Lower lobe of right lung (tissue), 2 donors: ENCODE results near the gene PRDM15. TPM values are rescaled to one million over a fixed set of nuclear protein-coding genes. Genes with fewer than 3 reads are reported as not detected.

Source experiments
- ATAC-seq, 2 donors: fragments of 200-7000 bp; cut with Tn5 transposase; one replicate each; pipeline ENCODE4 v1.9.1; 2020 to 2022; ENCODE audit warnings: mild to moderate bottlenecking in 2 of 2, moderate library complexity in 2 of 2
- DNase-seq: peaks from one replicate; pipeline ENCODE4 v3.0.0-alpha.2; 2020
- H3K27ac ChIP-seq: fragments of 200-600 bp; one replicate; pipeline ENCODE4 v1.8.0; 2022
- H3K27me3 ChIP-seq: fragments of 200-600 bp; one replicate; pipeline ENCODE4 v1.8.0; 2022; ENCODE audit warnings: low read depth
- H3K36me3 ChIP-seq: fragments of 200-600 bp; one replicate; pipeline ENCODE4 v1.8.0; 2022; ENCODE audit warnings: mild to moderate bottlenecking
- H3K4me1 ChIP-seq: fragments of 200-600 bp; one replicate; pipeline ENCODE4 v1.8.0; 2022
- H3K4me3 ChIP-seq: fragments of 200-600 bp; one replicate; pipeline ENCODE4 v1.8.0; 2022; ENCODE audit warnings: mild to moderate bottlenecking
- H3K9me3 ChIP-seq: fragments of 200-600 bp; one replicate; pipeline ENCODE4 v1.8.0; 2022
- CTCF ChIP-seq: fragments of 200-600 bp; IDR thresholded peaks from one replicate; pipeline ENCODE4 v1.8.0; 2022; ENCODE audit warnings: antibody characterized with exemption, mild to moderate bottlenecking
- intact Hi-C: fragments of 100-400 bp; cut with DNase I; formaldehyde crosslinking; loops from one replicate; pipeline ENCODE4 v1.11.0; 2022
- total RNA-seq: library from RNA; stranded (reverse); fragmentation: NEBNext Ultra II Directional; extraction: Animal tissue kit (Norgen Biotek cat#: 25700); gene quantifications from one replicate; pipeline ENCODE4 v1.2.1, GENCODE V29; 2021
- donor health status: DM: no; HTN: yes; CAD: no; lungs with severe emphysema.

The PRDM15 gene
- total RNA-seq, 1 donor from 2014 or later: 6.6 TPM

- no peak for ATAC-seq
- DNase-seq: no peak
- Histone ChIP-seq H3K4me3 (no peak overlapping the region), H3K9me3 (no peaks in the 10 kb centered on the region), H3K36me3 (peaks cover 28% of the 10 kb centered on the region), H3K4me1 (no peaks in the 10 kb centered on the region), H3K27ac (no peak overlapping the region), H3K27me3 (no peaks in the 10 kb centered on the region)
- TF ChIP-seq CTCF: no peak
- intact Hi-C loops: no loop called here
Measured at GRCh38 chr21:41825216-41825615, 53.9 kb downstream of the PRDM15 start.

- Histone ChIP-seq H3K27me3 (no peaks in the 10 kb centered on the region), H3K27ac (no peak overlapping the region), H3K4me1 (no peaks in the 10 kb centered on the region), H3K4me3 (no peak overlapping the region), H3K9me3 (no peaks in the 10 kb centered on the region), H3K36me3 (peaks cover 28% of the 10 kb centered on the region)
- TF ChIP-seq CTCF: no peak
- DNase-seq: no peak
- intact Hi-C loops: no loop called here
- no peak for ATAC-seq
Measured at GRCh38 chr21:41824466-41825207, 54.5 kb downstream of the PRDM15 start.

- no peak for TF ChIP-seq CTCF
- no peaks in the 10 kb centered on the region for H3K27me3 ChIP-seq
- intact Hi-C loops: no loop called here
- DNase-seq (no peak), ATAC-seq (no peak)
- peaks cover 28% of the 10 kb centered on the region for H3K36me3 ChIP-seq
- H3K27ac ChIP-seq: no peak overlapping the region
- H3K4me3 ChIP-seq: no peak overlapping the region
- no peaks in the 10 kb centered on the region for H3K9me3 ChIP-seq
- H3K4me1 ChIP-seq: no peaks in the 10 kb centered on the region
Measured at GRCh38 chr21:41823906-41824305, 55.2 kb downstream of the PRDM15 start.

- H3K27ac ChIP-seq: no peak overlapping the region
- no peaks in the 10 kb centered on the region for H3K27me3 ChIP-seq
- TF ChIP-seq CTCF: no peak
- no peaks in the 10 kb centered on the region for H3K4me1 ChIP-seq
- DNase-seq (no peak), ATAC-seq (no peak)
- no peak overlapping the region for H3K4me3 ChIP-seq
- peaks cover 28% of the 10 kb centered on the region for H3K36me3 ChIP-seq
- H3K9me3 ChIP-seq: no peaks in the 10 kb centered on the region
- intact Hi-C loops: no loop called here
Measured at GRCh38 chr21:41823166-41823565, 56.0 kb downstream of the PRDM15 start.

- intact Hi-C loops: no loop called here
- no peak overlapping the region for H3K4me3 ChIP-seq
- TF ChIP-seq CTCF: no peak
Measured at GRCh38 chr21:41821756-41822431, 57.2 kb downstream of the PRDM15 start.

More at GRCh38 chr21:41821756-41822431, 57.2 kb downstream of the PRDM15 start:
- peaks cover 17% of the 10 kb centered on the region for H3K36me3 ChIP-seq
- H3K9me3 ChIP-seq: no peaks in the 10 kb centered on the region
- no peak overlapping the region for H3K27ac ChIP-seq
- ATAC-seq (no peak), DNase-seq (no peak)
- no peaks in the 10 kb centered on the region for H3K4me1 ChIP-seq
- no peaks in the 10 kb centered on the region for H3K27me3 ChIP-seq
